PC-9 (cell line): ENCODE measurements around the gene PARP3. TPM values are rescaled to one million over a fixed set of nuclear protein-coding genes. Genes with fewer than 3 reads are reported as not detected.

Experiments
- BruUV-seq: library from RNA; stranded (reverse); fragments of 400-500 nt; replicated peaks from 2 replicates; lab custom pipeline; 2021; lab: Mats Ljungman, UMichigan
- CTCF ChIA-PET: fragments of 300-600 bp; sonication (Branson Sonifier 250); formaldehyde crosslinking; loops from one replicate; lab custom pipeline; 2022; ENCODE audit warnings: antibody characterized with exemption; lab: Charles Lee
- POLR2A ChIA-PET: fragments of 300-600 bp; sonication (Branson Sonifier 250); formaldehyde crosslinking; loops from one replicate; lab custom pipeline; 2022; ENCODE audit warnings: antibody characterized with exemption; ENCODE audit not compliant: unreplicated experiment; lab: Charles Lee
- DNase-seq, 2 experiments: peaks; one replicate each; pipeline versions ENCODE4 v3.0.0 to v3.0.0-alpha.2; 2015 to 2022; ENCODE audit warnings: mixed read lengths in 1 of 2
- H2AFZ ChIP-seq: fragments of 200-600 bp; sonication (generic); 2 replicates; pipeline ENCODE4 v1.8.1; 2017; ENCODE audit warnings: antibody characterized with exemption
- H3F3A ChIP-seq: fragments of 200-600 bp; sonication (generic); 2 replicates; pipeline ENCODE4 v1.8.1; 2017; ENCODE audit warnings: antibody characterized with exemption, mild to moderate bottlenecking, low read depth; ENCODE audit not compliant: insufficient read depth
- H3K27ac ChIP-seq: fragments of 200-600 bp; sonication (generic); 2 replicates; pipeline ENCODE4 v1.6.1; 2016; ENCODE audit warnings: mixed run types
- H3K27me3 ChIP-seq: fragments of 200-600 bp; sonication (generic); 2 replicates; pipeline ENCODE4 v1.6.1; 2016; ENCODE audit warnings: low read depth, mixed run types; ENCODE audit not compliant: insufficient read depth
- H3K36me3 ChIP-seq: fragments of 200-600 bp; sonication (generic); 2 replicates; pipeline ENCODE4 v1.6.1; 2016; ENCODE audit warnings: low read depth, mixed run types
- H3K4me1 ChIP-seq: fragments of 200-600 bp; sonication (generic); replicated peaks from 2 replicates; pipeline ENCODE4 v1.6.1; 2016; ENCODE audit warnings: mixed run types; ENCODE audit not compliant: insufficient read depth
- H3K4me2 ChIP-seq: fragments of 200-600 bp; sonication (generic); 2 replicates; pipeline ENCODE4 v1.6.1; 2017; ENCODE audit warnings: mixed run types
- H3K4me3 ChIP-seq: fragments of 200-600 bp; sonication (generic); 2 replicates; pipeline ENCODE4 v1.6.1; 2016; ENCODE audit warnings: mixed run types
- H3K79me2 ChIP-seq: fragments of 200-600 bp; sonication (generic); 2 replicates; pipeline ENCODE4 v1.6.1; 2017; ENCODE audit warnings: low read depth, mixed run types
- H3K9me2 ChIP-seq: fragments of 200-600 bp; sonication (generic); 2 replicates; pipeline ENCODE4 v1.8.1; 2017; ENCODE audit warnings: mild to moderate bottlenecking; ENCODE audit not compliant: insufficient read depth
- H3K9me3 ChIP-seq: fragments of 200-600 bp; sonication (generic); 2 replicates; pipeline ENCODE4 v1.8.1; 2016; ENCODE audit warnings: low read depth; ENCODE audit not compliant: insufficient read depth
- H4K20me1 ChIP-seq: fragments of 200-600 bp; sonication (generic); 2 replicates; pipeline ENCODE4 v1.8.1; 2017; ENCODE audit not compliant: insufficient read depth
- EZH2 ChIP-seq: fragments of 200-600 bp; sonication (generic); IDR thresholded peaks from 2 replicates; pipeline ENCODE4 v1.8.0; 2017; ENCODE audit warnings: antibody characterized with exemption, low read depth
- intact Hi-C: fragments of 100-400 bp; cut with micrococcal nuclease; formaldehyde crosslinking; loops from one replicate; pipeline ENCODE4 v1.10.0; 2022; ENCODE audit not compliant: unreplicated experiment
- total RNA-seq: library from RNA; stranded (reverse); gene quantifications from 2 replicates; pipeline ENCODE4 v1.2.3, GENCODE V29; 2021
- TF ChIP-seq, protein P1 (sequence below): fragments of 200-600 bp; sonication (generic); conservative IDR thresholded peaks from 2 replicates; pipeline ENCODE4 v1.6.1; 2017; ENCODE audit warnings: mixed run types, antibody characterized with exemption, mild to moderate bottlenecking, moderate library complexity

Gene PARP3
- total RNA-seq, 1 experiment from 2014 or later: 24.4 TPM

- intact Hi-C loops: no loop called here
- no peaks in the 10 kb centered on the region for H3K9me2 ChIP-seq
- BruUV-seq: no TSS peak
- ChIA-PET POLR2A (no interaction called here), CTCF (no interaction called here)
- H3K9me3 ChIP-seq: no peaks in the 10 kb centered on the region
- no peaks in the 10 kb centered on the region for H3K27me3 ChIP-seq
- no peaks in the 10 kb centered on the region for H4K20me1 ChIP-seq
- H3K4me2 ChIP-seq: no peak overlapping the region
- peaks cover 37% of the 10 kb centered on the region for H3F3A ChIP-seq
- TF ChIP-seq EZH2: no peak
- TF ChIP-seq, protein P1, sequence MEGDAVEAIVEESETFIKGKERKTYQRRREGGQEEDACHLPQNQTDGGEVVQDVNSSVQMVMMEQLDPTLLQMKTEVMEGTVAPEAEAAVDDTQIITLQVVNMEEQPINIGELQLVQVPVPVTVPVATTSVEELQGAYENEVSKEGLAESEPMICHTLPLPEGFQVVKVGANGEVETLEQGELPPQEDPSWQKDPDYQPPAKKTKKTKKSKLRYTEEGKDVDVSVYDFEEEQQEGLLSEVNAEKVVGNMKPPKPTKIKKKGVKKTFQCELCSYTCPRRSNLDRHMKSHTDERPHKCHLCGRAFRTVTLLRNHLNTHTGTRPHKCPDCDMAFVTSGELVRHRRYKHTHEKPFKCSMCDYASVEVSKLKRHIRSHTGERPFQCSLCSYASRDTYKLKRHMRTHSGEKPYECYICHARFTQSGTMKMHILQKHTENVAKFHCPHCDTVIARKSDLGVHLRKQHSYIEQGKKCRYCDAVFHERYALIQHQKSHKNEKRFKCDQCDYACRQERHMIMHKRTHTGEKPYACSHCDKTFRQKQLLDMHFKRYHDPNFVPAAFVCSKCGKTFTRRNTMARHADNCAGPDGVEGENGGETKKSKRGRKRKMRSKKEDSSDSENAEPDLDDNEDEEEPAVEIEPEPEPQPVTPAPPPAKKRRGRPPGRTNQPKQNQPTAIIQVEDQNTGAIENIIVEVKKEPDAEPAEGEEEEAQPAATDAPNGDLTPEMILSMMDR: no peak
- no peak overlapping the region for H3K27ac ChIP-seq
- no peak for DNase-seq
- no peaks in the 10 kb centered on the region for H3K36me3 ChIP-seq
- H3K4me3 ChIP-seq: no peak overlapping the region
- no peak overlapping the region for H2AFZ ChIP-seq
- H3K4me1 ChIP-seq: peaks cover 12% of the 10 kb centered on the region
- H3K79me2 ChIP-seq: peaks cover 14% of the 10 kb centered on the region; the same call in 1 of the 2 replicates
Measured at GRCh38 chr3:51971350-51971749, 29.2 kb downstream of the PARP3 start.

DNA sequence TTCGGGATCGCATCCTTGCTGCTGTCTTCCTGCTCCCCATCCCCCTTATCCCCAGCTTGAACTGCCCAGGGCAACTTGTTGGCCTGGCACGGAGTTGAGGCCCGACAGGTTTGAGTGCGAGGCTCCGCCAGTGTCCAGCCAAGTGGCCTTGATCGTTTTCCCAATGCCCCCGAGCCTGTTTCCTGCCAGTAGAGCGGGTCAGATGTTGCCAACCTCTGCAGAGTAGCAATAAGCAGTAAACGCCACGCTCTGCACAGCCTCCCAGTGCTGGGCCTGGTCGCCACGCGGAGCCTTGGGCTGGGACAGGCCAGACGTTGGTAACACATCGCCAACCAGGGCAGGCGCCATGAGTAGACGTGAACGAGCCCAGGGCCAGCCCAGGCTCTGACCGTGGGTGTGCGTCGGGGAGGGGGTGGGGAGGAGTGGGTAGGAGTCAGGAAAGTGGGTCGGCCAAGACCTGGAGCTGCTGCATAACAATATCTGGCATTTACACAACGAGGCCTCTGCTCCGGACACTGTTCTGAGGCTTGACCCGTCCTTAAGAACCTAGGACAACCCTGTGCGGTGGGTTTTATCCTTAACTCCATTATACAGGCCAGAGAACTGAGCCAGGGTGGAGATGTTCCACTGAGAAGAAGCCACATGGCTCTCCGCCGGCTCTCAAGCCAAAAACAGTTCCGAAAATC lies 32.3 kb downstream of the PARP3 start:
- intact Hi-C loops: loop anchor here (1.0 kb wide), 1 partner anchor 32 kb away; the partner anchor contains the start of gene PARP3

More for the DNA sequence above, 32.3 kb downstream of the PARP3 start:
- 0 out of 2 replicates have a peak overlapping the region, but pooled peaks have one; percentile 5 for H3K27ac ChIP-seq
- ChIA-PET CTCF (interaction anchor here (0.6 to 1.8 kb wide), 4 partner anchors 8 to 276 kb away, joined by 3 to 15 read pairs (median 4); partner anchors contain the start of genes ACY1, PARP3 and RRP9), POLR2A (interaction anchor here (0.5 to 1.2 kb wide), 4 partner anchors 9 to 306 kb away, joined by 3 to 11 read pairs (median 7); partner anchors contain the start of genes ACY1, RRP9 and WDR82)
- H3K4me1 ChIP-seq: peaks cover 8% of the 10 kb centered on the region; the same call in 1 of the 2 replicates
- peak overlapping the region; percentile 78 for H3K4me2 ChIP-seq
- H3K36me3 ChIP-seq: no peaks in the 10 kb centered on the region
- H2AFZ ChIP-seq: peak overlapping the region; percentile 97
- peak overlapping the region; percentile 97 for H3K4me3 ChIP-seq
- peaks cover 30% of the 10 kb centered on the region for H3F3A ChIP-seq
- no peaks in the 10 kb centered on the region for H3K9me3 ChIP-seq
- DNase-seq: peak in 1 of 2 experiments; percentile 34
- no TSS peak for BruUV-seq
- no peaks in the 10 kb centered on the region for H3K27me3 ChIP-seq
- H3K79me2 ChIP-seq: peaks cover 14% of the 10 kb centered on the region; the same call in 1 of the 2 replicates
- no peaks in the 10 kb centered on the region for H3K9me2 ChIP-seq
- TF ChIP-seq, protein P1: peak; percentile 61
- TF ChIP-seq EZH2: no peak
- no peaks in the 10 kb centered on the region for H4K20me1 ChIP-seq
